Fibroblast of skin of abdomen (primary cell): ENCODE measurements around the gene C5orf24.
"Not testable (repeated sequence)": the region's sequence is repeated elsewhere in the genome, so short reads cannot be mapped to it uniquely, and the experiment has no call there.

Experiments
- DNase-seq: peaks from one replicate; pipeline ENCODE4 v3.0.0-alpha.2; 2013

The C5orf24 gene

DNA sequence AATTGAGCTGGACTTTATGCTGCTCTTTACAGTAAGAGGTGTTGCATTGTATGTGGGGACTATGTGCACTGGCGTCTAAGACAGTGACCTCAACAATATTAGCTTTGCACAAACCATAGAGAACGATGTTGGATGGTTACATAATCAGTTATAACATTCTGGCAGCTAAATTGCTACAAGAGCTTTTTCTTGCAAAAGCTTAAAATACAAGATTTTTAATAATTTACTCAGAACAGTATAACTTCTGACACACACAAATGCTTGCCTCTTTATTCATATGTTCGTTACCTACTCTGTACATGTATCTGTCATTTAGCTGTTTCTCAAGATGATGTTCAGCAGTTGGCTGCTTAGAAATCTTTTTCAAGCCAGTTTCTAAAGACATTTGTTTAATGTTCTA, 11.6 kb downstream of the C5orf24 start:
- DNase-seq, result no peak

GRCh38 chr5:134864707-134865106, 18.9 kb downstream of the C5orf24 start:
- DNase-seq, result no peak

DNA sequence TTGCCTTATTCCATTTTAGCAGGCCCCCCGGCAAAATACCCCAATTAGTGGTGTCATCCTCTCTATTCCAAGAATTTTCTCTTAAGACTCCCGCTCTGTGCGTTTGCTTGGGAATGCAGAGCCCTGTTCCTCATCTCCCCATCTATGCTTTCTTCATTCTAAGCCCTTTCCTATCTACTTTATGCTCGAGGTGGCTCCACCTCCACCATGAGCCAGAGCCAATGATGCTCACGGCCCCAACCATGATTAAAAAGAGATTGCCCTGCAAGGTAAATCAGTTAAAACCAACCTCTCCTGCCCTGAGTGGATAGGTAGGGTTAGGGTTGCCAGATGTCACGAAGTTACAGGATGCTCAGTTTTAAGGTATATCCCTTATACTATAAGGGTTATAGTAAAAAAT, 27.7 kb downstream of the C5orf24 start:
- DNase-seq, result no peak

DNA sequence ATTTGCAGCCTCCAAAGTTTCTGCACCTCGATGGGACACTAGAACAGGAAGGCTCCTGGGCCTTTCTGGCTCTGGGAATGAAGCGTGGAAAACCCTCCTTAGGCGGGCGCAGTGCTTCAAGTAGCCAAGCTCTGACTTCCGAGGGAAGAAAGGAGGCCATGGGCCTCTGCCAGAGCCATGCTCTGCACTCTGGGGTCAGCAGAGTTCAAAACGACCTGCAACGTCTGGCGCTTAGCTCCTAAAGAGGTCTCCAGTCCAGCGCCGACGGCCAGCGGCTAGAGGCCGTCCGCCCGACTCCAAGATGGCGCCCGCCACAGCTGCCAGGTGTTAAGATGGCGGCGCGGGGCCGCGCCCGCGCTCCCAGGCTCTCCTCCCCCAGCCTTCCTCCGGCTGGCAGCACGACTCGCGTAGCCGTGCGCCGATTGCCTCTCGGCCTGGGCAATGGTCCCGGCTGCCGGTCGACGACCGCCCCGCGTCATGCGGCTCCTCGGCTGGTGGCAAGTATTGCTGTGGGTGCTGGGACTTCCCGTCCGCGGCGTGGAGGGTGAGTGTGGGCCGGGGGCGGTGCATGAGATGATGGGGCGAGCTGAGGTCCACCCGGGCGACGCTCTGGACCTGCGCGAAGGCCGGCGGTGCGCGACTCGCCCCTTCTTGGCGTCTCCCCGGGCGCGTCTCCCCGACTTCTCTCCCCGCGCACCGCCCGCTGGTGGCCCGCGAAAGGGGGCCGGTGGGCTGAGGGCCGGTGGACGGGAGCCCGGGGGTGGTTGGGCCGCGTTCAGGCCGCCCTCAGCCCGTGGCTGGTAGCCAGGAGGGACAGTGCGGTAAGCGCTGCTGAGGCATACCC, 28.4 kb downstream of the C5orf24 start, which contains the start of gene TXNDC15:
TSS of gene TXNDC15 (plus strand) at position 385 of the 844 bp plus-strand sequence. CDS start at position 442, 57 bp downstream.
- peak; percentile 86 for DNase-seq

DNA sequence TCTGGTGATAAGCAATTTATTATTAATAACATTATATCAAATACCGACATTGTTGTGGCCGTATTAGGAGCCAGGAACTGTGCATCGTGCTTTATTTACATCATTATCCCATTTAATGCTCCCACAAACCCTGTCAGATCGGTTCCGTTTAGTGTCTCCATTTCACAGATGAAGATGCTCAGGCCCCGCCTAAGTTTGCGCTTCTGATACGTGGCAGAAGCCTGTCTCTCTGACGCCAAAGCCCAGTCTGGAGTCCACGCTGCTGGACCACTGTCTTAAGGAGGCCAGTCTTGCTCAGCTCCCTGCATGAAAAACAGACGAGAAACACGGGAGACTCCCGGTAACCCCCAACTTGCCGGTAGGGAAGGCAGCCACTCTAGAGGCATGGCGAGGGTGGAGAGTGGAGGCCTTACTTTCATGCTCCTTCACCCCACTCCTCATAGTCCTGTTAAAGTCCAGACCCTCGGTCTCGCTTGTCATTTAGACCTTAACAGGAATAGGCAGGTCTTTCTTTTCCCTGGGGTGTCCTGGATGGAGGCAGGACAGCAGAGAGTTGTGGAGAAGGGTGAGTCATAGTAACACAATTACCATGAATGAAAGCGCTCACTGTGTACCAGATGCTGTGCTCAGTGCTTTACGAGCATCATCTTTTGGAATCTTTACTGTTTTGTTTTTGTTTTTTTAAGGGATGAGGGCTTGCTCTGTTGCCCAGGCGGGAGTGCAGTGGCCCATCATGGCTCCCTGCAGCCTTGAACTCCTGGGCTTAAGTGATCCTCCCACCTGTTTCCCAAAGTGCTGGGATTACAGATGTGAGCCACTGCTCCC, 29.3 kb downstream of the C5orf24 start:
- peak; percentile 87 for DNase-seq

DNA sequence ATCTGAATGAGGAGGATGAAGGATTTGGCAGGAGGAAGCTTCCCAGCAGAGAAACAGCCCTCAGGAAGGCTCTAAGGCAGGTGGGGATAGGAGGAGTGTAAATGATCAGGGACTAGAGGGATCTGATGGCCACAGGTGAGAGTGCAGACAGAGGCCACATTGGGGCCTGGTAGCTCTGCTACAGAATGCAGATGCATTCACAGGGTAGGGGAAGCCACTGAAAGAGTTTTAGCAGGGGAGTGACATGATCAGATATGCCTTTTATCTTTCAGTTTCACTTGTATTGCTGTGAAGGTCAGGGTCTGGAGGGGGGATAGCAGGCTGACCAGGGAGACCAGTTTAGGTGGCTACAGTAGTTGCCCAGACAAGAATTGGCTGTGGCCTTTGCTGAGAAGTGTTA, 31.4 kb downstream of the C5orf24 start:
- DNase-seq, result no peak

DNA sequence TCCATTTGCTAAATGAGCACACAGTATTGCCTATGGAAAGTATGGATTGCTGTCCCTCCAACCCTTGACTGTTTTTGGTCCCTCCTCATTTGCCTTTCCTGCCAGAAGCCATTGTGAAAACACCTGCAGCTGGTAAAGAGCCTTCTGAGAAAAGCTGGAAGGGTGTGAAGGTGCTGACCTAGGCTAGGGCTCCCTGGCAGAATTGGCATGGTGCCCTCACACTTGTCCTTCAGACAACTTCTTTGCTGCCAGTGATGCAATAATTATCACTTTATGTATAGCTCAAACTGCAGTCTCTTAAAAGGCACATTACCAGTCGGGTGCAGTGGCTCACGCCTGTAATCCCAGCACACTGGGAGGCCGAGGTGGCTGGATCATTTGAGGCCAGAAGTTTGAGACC, 32.6 kb downstream of the C5orf24 start:
- DNase-seq, result no peak

GRCh38 chr5:134879456-134879855, 33.7 kb downstream of the C5orf24 start:
- no peak for DNase-seq

DNA sequence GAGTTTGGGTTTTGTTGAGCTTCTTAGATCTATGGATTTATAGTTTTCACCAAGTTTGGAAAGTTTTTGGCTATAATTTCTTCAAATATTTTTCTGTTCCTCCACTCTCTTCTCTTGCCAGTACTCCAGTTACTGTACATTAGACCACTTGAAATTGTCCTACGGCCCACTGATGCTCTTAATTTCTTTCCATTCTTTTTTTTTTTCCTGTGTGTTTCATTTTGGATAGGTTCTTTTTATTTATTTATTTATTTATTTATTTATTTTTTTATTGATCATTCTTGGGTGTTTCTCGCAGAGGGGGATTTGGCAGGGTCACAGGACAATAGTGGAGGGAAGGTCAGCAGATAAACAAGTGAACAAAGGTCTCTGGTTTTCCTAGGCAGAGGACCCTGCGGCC, 35.2 kb downstream of the C5orf24 start:
- not testable (repeated sequence) for DNase-seq

- not testable (repeated sequence) for DNase-seq
Measured at GRCh38 chr5:134881711-134882110, 35.9 kb downstream of the C5orf24 start.

GRCh38 chr5:134887593-134888159, 41.9 kb downstream of the C5orf24 start:
- DNase-seq, result no peak

GRCh38 chr5:134889335-134889734, 43.6 kb downstream of the C5orf24 start:
- no peak for DNase-seq

GRCh38 chr5:134891473-134891872, 45.7 kb downstream of the C5orf24 start:
- no peak for DNase-seq

GRCh38 chr5:134892282-134892681, 46.5 kb downstream of the C5orf24 start:
- no peak for DNase-seq

DNA sequence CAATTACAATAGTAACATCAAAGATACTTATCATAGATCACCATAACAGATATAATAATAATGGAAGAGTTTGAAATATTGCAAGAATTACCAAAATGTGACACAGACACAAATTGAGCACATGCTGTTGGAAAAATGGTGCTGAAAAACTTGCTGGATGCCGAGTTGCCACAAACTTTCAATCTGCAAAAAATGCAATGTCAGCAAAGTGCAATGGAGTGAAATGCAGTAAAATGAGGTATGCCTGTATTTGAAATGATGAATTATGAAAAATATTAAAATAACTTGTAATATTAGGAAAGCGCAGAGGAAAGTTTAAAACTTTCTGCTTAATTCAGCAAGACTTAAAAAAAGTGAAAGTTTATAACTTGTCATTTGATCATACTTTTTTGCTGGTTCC, 47.2 kb downstream of the C5orf24 start:
- no peak for DNase-seq

DNA sequence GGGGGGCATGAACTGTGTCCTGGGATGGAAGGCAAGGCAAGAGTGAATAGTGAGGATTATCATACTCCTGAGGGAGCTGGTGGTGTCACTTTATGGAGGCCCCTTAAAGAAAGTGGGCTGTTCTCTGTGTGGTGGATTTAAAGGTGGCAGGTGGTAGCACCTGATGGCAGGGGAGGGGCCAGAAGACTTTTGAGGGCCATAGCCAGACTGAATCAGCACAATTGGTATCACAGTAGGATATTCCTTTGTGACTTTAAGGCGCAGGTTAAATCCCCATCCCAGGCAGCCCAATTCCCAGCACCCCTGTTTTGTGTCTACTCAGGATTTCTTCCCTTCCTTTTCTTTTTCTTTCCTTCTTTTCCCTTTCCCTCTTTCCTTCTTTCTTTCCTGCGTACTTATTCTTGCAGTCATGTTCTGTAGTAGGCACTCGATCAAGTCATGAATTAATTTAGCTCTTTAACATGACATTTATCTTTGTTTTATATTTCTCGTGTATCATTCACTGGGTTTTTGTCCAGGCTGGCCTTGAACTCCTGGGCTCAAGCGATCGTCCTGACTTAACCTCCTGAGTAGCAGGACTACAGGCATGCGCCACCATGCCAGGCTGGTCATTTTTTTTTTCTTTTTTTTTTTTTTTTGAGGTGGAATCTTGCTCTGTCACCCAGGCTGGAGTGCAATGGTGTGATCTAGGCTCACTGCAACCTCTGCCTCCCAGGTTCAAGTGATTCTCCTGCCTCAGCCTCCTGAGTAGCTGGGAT, 48.2 kb downstream of the C5orf24 start:
- DNase-seq, result no peak

DNA sequence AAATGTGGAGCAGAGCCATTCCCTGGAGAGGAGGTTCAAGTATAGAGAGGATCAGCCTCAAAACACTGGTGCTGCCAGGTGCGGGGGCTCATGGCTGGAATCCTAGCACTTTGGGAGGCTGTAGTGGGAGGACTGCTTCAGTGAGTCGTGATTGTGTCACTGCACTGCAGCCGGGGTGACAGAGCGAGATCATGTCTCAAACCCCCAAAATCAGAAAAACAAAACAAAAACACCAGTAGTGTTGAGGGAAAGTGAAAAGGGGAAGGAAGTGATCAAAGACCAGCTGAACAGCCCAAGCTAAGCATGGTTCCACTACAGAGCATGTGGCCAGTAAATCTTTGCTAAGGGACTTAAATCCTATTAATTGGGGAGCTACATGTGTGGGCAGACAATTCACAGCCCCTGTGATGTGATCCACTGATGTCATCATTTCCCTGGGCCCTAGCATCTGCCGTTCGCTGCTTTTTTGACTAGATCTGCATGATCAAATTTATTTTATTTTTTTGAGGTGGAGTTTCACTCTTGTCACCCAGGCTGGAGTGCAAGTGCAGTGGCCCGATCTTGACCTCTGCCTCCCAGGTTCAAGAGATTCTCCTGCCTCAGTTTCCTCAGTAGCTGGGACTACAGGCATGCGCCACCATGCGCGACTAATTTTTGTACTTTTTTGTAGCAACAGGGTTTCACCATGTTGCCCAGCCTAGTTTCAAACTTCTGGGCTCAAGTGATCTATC, 56.5 kb downstream of the C5orf24 start:
- no peak for DNase-seq

DNA sequence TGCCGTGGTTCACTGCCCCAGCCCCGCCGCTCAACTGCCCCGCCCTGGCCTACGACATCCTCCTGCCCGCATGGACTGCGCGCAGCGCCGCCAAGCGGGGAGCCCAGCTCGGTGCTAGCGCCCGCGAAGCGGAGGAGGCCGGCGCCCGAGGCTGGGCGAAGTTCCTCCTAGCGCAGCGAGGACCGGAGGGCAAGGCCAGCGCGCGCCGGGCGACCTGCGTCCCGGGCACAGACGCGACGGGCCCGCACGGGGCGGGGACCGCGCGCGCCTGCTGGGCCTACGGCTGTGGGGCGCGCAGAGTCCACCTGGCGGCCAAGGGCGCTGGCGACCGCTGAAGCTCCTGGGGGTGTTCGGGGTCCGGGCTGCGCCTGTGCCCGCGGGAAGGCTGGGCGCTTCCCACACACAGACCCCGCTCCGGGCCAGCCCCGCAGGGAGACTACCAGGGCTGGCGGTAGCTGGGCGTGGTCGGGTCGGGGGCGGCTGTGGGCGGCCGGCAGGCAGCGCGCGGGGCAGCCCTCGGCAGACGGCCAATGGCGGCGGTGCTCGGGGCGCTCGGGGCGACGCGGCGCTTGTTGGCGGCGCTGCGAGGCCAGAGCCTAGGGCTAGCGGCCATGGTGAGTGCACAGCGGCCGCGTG, 59.0 kb downstream of the C5orf24 start, which contains the start of gene PCBD2:
TSS of gene PCBD2 (plus strand) at position 522 of the 636 bp plus-strand sequence. CDS start at position 531, 9 bp downstream.
- DNase-seq, result peak; percentile 87

DNA sequence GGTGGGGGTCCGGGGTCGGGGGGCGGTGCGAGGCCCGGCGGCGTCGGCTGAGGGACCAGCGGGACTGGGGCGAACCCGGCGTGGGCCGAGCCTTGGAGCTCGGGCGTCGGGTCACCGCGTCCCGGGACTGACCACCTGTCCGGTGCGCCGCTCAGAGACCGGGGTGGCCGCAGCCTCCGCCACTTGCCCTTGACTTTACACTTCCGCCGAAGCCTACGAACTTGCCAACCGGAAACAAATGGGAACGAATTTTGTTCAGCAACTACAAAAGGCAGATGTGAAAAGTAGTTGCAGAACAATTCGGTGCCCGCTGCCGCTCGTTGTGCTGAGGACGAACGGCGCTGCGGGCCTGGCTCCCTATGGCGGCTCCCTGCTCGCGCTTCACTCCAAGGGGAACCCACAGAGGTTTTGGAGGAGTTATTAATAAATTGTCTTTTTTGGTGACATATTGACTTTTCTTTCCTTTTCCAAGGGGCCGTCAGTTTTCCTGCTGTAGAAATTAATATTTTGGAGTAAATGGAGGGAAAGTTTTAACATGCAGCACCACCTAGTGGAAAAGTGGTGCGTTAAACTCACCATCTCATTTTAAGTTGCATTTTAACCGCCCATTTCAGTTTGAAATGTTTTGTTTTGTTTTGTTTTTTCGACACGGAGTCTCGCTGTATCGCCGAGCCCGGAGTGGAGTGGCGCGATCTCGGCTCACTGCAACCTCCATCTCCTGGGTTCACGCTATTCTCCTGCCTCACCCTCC, 59.7 kb downstream of the C5orf24 start:
- DNase-seq, result peak; percentile 58

- no peak for DNase-seq
Measured at GRCh38 chr5:134906811-134907210, 61.0 kb downstream of the C5orf24 start.
